Measurements from ENCODE around the gene CHFR. TPM values are rescaled to one million over a fixed set of nuclear protein-coding genes. Genes with fewer than 3 reads are reported as not detected.
A peak's percentile ranks its signal among the peaks of the same experiment; 100 is the strongest.
"Not testable (repeated sequence)": the region's sequence is repeated elsewhere in the genome, so short reads cannot be mapped to it uniquely, and the experiment has no call there.

Gene CHFR, protein sequence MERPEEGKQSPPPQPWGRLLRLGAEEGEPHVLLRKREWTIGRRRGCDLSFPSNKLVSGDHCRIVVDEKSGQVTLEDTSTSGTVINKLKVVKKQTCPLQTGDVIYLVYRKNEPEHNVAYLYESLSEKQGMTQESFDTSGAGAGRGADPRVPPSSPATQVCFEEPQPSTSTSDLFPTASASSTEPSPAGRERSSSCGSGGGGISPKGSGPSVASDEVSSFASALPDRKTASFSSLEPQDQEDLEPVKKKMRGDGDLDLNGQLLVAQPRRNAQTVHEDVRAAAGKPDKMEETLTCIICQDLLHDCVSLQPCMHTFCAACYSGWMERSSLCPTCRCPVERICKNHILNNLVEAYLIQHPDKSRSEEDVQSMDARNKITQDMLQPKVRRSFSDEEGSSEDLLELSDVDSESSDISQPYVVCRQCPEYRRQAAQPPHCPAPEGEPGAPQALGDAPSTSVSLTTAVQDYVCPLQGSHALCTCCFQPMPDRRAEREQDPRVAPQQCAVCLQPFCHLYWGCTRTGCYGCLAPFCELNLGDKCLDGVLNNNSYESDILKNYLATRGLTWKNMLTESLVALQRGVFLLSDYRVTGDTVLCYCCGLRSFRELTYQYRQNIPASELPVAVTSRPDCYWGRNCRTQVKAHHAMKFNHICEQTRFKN
- 50.2 TPM for total RNA-seq
- long read RNA-seq, transcript CHFR-205 (18 exons, 3,250 nt) = major isoform, 6 of 66 reads
- long read RNA-seq, partial matches to known transcripts = 21 of 66 reads
- long read RNA-seq, other reads (novel, unspliced or antisense) = 35 of 66 reads

DNA sequence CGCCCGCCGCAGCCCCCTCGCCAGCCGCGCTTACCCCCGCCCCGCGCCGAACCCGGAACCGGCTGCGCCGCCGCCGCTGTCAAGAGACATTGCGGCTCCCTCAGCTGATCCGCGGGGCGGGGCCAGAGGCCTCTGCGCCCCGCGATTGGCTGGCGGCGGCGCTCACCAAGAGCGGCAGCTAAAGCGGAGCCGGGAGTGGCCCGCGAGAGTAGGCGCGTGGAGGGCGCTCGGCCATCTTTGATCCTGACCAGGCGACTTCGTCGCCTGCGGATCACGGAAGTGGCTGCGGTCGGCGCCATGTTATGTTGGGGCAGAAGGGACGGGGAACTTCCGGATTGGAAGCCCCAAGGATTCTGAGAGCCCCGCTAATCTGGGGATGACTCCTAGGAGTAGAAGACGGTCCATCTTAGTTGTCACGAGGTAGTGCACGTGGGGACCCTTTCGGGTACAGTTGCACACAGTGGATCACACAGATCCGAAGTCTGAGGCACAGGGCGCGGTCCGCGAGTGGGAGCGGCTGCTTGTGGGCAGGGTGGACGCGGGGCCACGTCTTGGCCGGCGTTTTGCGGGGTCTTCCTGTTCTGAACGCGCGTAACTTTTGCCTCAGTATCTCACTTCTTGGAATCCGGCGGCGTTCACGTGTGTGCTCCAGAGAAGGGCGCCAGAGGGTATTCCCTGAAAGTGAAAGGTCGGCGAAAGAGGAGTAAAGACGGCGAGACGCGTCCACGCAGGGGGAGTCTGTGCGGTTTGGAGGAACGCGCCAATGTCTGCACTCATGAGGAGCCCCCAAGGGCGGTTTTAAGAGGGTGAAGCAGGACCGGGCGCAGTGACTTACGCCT, at the start of gene CHFR:
TSS of gene CHFR (minus strand) at position 93 of the 839 bp plus-strand sequence. CDS start 277 bp downstream, outside the sequence.
- TF ChIP-seq, protein P1, sequence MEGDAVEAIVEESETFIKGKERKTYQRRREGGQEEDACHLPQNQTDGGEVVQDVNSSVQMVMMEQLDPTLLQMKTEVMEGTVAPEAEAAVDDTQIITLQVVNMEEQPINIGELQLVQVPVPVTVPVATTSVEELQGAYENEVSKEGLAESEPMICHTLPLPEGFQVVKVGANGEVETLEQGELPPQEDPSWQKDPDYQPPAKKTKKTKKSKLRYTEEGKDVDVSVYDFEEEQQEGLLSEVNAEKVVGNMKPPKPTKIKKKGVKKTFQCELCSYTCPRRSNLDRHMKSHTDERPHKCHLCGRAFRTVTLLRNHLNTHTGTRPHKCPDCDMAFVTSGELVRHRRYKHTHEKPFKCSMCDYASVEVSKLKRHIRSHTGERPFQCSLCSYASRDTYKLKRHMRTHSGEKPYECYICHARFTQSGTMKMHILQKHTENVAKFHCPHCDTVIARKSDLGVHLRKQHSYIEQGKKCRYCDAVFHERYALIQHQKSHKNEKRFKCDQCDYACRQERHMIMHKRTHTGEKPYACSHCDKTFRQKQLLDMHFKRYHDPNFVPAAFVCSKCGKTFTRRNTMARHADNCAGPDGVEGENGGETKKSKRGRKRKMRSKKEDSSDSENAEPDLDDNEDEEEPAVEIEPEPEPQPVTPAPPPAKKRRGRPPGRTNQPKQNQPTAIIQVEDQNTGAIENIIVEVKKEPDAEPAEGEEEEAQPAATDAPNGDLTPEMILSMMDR (IDR thresholded peaks at IDR 0.05) = no peak
- Histone ChIP-seq H3K27me3 (no peaks in the 10 kb centered on the region), H3K27ac (peak within 1 kb of the TSS; percentile 99), H3K9me3 (no peaks in the 10 kb centered on the region), H3K4me1 (peaks cover 8% of the 10 kb centered on the region), H3K36me3 (no peaks in the 10 kb centered on the region), H3K4me3 (peak within 1 kb of the TSS; percentile 85)
- DNase-seq = peak; percentile 99
- ATAC-seq = peak; percentile 99
- intact Hi-C loops (cut with DNase I) = no loop called here

DNA sequence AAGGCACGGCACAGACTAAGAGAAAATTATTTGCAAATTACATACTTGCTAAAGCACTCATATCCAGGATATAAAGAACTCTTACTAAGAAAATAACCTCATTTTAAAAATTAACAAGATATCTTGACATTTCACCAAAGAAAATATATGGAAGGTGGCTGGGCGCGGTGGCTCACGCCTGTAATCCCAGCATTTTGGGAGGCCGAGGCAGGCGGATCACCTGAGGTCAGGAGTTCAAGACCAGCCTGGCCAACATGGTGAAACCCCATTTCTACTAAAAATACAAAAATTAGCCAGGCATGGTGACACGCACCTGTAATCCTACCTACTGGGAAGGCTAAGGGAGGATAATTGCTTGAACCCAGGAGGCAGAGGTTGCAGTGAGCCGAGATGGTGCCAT, 49.5 kb upstream of the CHFR start:
- peaks cover 61% of the 10 kb centered on the region for H3K9me3 ChIP-seq
- H3K4me1 ChIP-seq; H3K27me3 ChIP-seq; ATAC-seq; H3K4me3 ChIP-seq; intact Hi-C loops (cut with DNase I); H3K36me3 ChIP-seq; DNase-seq; H3K27ac ChIP-seq: not testable (repeated sequence)

DNA sequence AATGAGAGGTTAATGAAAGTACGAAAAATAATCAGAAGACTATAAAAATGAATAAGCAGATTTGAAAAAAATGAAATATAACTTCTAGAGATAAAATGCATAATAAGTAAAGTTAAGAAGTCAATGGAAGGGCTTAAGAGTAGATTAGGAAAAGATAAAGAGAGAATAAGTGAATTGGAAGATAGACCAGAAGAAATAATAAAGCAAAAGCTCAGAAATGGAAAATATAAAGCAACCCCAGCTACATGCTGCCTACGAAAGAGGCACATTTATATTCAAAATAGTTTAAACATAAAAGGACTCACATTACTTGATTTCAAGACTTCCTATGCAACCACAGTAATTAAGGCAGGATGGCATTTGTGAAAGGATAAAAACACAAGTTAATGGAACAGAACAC, 48.8 kb upstream of the CHFR start:
- no peak overlapping the region for H3K4me3 ChIP-seq
- no peaks in the 10 kb centered on the region for H3K4me1 ChIP-seq
- no peak overlapping the region for H3K27ac ChIP-seq
- no peak for DNase-seq
- ATAC-seq = no peak
- H3K9me3 ChIP-seq = peaks cover 61% of the 10 kb centered on the region
- no peaks in the 10 kb centered on the region for H3K27me3 ChIP-seq
- intact Hi-C loops (cut with DNase I) = no loop called here
- TF ChIP-seq, protein P1 (IDR thresholded peaks at IDR 0.05) = no peak
- no peaks in the 10 kb centered on the region for H3K36me3 ChIP-seq

DNA sequence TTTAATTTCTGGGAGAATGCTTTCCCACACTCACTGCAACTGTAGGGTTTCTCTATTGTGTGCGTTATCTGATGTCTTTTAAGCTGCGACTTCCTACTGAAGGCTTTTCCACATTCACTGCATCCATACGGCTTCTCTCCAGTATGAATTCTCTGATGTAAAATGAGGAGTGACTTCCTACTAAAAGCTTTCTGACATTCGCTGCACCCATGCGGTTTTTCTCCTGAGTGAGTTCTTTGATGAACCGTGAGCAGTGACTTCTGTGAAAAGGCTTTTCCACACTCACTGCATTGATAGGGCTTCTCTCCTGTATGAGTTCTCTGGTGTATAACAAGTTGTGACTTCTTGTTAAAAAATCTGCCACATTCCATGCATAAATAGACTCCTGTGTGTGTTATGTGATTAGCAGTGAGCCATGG, 39.0 kb upstream of the CHFR start:
- Histone ChIP-seq H3K27me3 (no peaks in the 10 kb centered on the region), H3K9me3 (peaks cover 95% of the 10 kb centered on the region), H3K36me3 (peaks cover 9% of the 10 kb centered on the region), H3K4me1 (no peaks in the 10 kb centered on the region), H3K4me3 (no peak overlapping the region), H3K27ac (no peak overlapping the region)
- TF ChIP-seq, protein P1 (IDR thresholded peaks at IDR 0.05) = no peak
- ATAC-seq (no peak), DNase-seq (no peak)
- intact Hi-C loops (cut with DNase I) = no loop called here

DNA sequence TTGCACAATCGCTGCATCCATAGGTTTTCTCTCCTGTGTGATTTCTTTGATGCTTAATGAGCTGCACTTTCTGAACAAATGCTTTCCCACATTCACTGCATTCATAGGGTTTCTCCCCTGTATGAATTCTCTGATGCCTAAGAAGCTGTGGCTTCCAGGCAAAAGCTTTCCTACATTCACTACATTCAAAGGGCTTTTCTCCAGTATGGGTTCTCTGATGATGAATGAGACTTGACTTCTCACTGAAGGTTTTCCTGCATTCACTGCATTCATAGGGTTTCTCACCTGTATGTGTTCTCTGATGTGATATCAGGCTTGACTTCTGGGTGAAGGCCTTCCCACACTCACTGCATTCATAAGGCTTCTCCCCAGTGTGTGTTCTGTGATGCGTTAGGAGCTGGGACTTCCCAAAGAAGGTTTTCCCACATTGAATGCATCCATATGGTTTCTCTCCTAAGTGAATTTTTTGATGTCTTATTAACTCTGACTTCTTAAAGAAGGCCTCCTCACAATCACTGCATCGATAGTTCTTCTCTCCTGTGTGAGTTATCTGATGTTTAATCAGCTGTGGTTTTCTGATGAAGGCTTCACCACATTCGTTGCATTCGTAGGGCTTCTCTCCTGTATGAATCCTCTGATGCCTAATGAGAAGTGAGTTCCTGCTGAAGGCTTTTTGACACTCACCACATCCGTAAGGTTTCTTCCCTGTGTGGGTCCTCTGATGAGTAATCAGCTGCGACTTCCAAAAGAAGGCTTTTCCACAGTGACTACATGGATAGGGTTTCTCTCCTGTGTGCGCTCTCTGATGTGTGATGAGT, 38.4 kb upstream of the CHFR start:
- DNase-seq (no peak), ATAC-seq (no peak)
- intact Hi-C loops (cut with DNase I) = no loop called here
- Histone ChIP-seq H3K9me3 (peaks cover 95% of the 10 kb centered on the region), H3K27me3 (no peaks in the 10 kb centered on the region), H3K36me3 (peaks cover 9% of the 10 kb centered on the region), H3K4me1 (no peaks in the 10 kb centered on the region), H3K4me3 (no peak overlapping the region), H3K27ac (no peak overlapping the region)
- TF ChIP-seq, protein P1 (IDR thresholded peaks at IDR 0.05) = no peak

All from upper lobe of right lung (tissue), 1 donor.